ENCODE measurements around the gene NIM1K.
"Not testable (repeated sequence)": the region's sequence is repeated elsewhere in the genome, so short reads cannot be mapped to it uniquely, and the experiment has no call there.

The NIM1K gene

GRCh38 chr5:43314724-43315123 lies 122.7 kb downstream of the NIM1K start:
- DNase-seq (ENCODE audit: low read depth): no peak

GRCh38 chr5:43315263-43315662 lies 123.2 kb downstream of the NIM1K start:
- DNase-seq (ENCODE audit: low read depth): no peak

- no peak for DNase-seq (ENCODE audit: low read depth)
These were observed 123.7 kb downstream of the NIM1K start for GRCh38 chr5:43315682-43316081.

- no peak for DNase-seq (ENCODE audit: low read depth)
These were observed 124.4 kb downstream of the NIM1K start for GRCh38 chr5:43316421-43316820.

DNA sequence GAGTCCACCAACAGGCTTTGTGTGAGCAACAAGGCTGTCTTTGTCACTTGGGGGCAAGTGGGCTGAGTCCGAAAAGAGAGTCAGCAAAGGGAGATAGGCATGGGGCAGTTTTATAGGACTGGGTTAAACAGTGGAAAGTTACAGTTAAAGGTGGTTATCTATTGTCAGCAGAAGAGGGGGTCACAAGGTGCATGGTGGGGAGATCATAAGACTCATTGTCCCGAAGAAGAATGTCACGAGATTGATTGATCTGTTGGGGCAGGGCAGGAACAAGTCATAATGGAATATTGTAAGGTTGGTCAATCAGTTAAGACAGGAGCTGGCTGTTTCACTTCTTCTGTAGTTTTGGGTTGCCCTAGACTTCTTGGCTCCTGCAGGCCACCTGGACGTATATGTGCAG lies 128.8 kb downstream of the NIM1K start:
- DNase-seq (ENCODE audit: low read depth): no peak

- not testable (repeated sequence) for DNase-seq (ENCODE audit: low read depth)
These were observed 131.5 kb downstream of the NIM1K start for GRCh38 chr5:43323488-43323887.

GRCh38 chr5:43325624-43326023 lies 133.6 kb downstream of the NIM1K start:
- not testable (repeated sequence) for DNase-seq (ENCODE audit: low read depth)

Measured in non-pigmented ciliary epithelial cell (primary cell).